G401.6 (cell line): ENCODE results near the gene HSP90B1.
A peak's percentile ranks its signal among the peaks of the same experiment; 100 is the strongest.

ENCODE experiments used
- FAIRE-seq: peaks from 2 replicates; lab custom pipeline; 2012; peaks lifted over from hg19 to GRCh38; lab: Jason Lieb, UNC

HSP90B1 gene

GRCh38 chr12:103978384-103978982 is 48.3 kb downstream of the HSP90B1 start:
- FAIRE-seq = no peak

GRCh38 chr12:103986829-103987228 is 56.6 kb downstream of the HSP90B1 start:
- FAIRE-seq = peak; percentile 85

- no peak for FAIRE-seq
These were observed 64.0 kb downstream of the HSP90B1 start for GRCh38 chr12:103994235-103994634.

- no peak for FAIRE-seq
These were observed 66.4 kb downstream of the HSP90B1 start for GRCh38 chr12:103996595-103996994.

- no peak for FAIRE-seq
These were observed 67.2 kb downstream of the HSP90B1 start for GRCh38 chr12:103997286-103997900.
